ENCODE data around the gene TMEM151B. TPM values are rescaled to one million over a fixed set of nuclear protein-coding genes. Genes with fewer than 3 reads are reported as not detected.

Gene TMEM151B
- total RNA-seq, 1 donor from 2014 or later: 0.09 TPM

DNA sequence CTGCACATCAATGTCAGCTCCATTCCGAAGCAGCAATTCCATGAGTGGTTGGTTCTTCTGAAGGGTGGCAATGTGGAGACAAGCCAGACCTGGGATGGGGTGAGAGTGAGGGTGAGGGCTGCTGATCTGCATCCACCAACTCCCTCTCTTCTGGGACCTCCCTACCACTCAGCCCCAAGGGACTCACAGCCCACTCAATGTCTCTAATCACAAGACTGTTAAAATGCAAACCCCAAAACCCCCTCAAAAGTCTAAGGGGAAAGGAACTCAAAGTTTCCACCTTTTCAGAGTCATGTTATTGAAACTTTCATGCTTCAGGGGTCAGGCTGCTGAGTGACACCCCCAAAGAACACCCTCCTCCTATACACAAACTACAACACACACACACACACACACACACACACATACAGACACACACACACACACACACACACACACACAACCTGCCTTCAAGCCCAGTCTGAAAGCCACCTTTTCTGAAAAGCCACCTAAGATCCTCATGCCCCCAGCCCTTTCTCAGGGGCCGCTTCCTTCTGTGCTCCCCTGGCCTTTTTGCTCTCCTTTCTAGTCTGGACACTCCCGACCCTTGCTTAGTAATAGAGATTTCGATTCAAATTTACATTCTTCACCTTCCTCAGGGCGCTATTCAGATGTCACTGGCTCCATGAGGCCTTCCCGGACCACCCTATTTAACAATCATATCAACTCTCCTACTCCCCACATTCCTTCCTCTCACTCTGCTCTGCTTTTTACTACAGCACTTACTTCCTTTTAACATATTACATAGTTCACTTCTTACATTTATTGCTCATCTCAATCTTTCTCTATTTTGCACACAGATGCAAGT, 9.6 kb upstream of the TMEM151B start:
- H3K4me3 Mint-ChIP-seq (ENCODE audit: unreplicated experiment): no peak overlapping the region
- H3K27me3 ChIP-seq (ENCODE audit: insufficient read depth, low read length): no peaks in the 10 kb centered on the region
- H3K4me1 ChIP-seq (ENCODE audit: insufficient read depth, low read length): peaks cover 35% of the 10 kb centered on the region
- no peak overlapping the region for H3K27ac Mint-ChIP-seq (ENCODE audit: unreplicated experiment)
- H2AFZ ChIP-seq (ENCODE audit: low read depth, low read length): no peak overlapping the region
- no peak overlapping the region for H3K4me3 ChIP-seq (ENCODE audit: insufficient read depth, low read depth, low read length)
- H3K27ac ChIP-seq (ENCODE audit: low read depth, low read length): no peak overlapping the region
- H3K36me3 Mint-ChIP-seq (ENCODE audit: low read depth, unreplicated experiment): peaks cover 4% of the 10 kb centered on the region
- DNase-seq (ENCODE audit: low read depth): no peak
- H3K9me3 ChIP-seq (ENCODE audit: insufficient read depth, low read depth, low read length): no peaks in the 10 kb centered on the region
- H3K36me3 ChIP-seq (ENCODE audit: insufficient read depth, low read length): peaks cover 3% of the 10 kb centered on the region
- peaks cover 40% of the 10 kb centered on the region for H4K20me1 ChIP-seq (ENCODE audit: insufficient read depth, low read length)
- H3K4me1 Mint-ChIP-seq (ENCODE audit: low read depth, unreplicated experiment): peaks cover 33% of the 10 kb centered on the region
- FAIRE-seq: no peak
- H3K27me3 Mint-ChIP-seq (ENCODE audit: low read depth, unreplicated experiment): no peaks in the 10 kb centered on the region
- no peak overlapping the region for H3K4me2 ChIP-seq (ENCODE audit: low read length)
- H3K9me3 Mint-ChIP-seq (ENCODE audit: unreplicated experiment): no peaks in the 10 kb centered on the region
- peaks cover 31% of the 10 kb centered on the region for H3K79me2 ChIP-seq (ENCODE audit: insufficient read depth, low read length)
- TF ChIP-seq, protein P1, sequence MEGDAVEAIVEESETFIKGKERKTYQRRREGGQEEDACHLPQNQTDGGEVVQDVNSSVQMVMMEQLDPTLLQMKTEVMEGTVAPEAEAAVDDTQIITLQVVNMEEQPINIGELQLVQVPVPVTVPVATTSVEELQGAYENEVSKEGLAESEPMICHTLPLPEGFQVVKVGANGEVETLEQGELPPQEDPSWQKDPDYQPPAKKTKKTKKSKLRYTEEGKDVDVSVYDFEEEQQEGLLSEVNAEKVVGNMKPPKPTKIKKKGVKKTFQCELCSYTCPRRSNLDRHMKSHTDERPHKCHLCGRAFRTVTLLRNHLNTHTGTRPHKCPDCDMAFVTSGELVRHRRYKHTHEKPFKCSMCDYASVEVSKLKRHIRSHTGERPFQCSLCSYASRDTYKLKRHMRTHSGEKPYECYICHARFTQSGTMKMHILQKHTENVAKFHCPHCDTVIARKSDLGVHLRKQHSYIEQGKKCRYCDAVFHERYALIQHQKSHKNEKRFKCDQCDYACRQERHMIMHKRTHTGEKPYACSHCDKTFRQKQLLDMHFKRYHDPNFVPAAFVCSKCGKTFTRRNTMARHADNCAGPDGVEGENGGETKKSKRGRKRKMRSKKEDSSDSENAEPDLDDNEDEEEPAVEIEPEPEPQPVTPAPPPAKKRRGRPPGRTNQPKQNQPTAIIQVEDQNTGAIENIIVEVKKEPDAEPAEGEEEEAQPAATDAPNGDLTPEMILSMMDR (IDR thresholded peaks at IDR 0.05; ENCODE audit: insufficient read depth, low read depth, low read length): no peak
- no peak for TF ChIP-seq EZH2 (IDR thresholded peaks at IDR 0.05; ENCODE audit: insufficient read depth, low read length)
- no peak overlapping the region for H3K9ac ChIP-seq (ENCODE audit: low read length)

DNA sequence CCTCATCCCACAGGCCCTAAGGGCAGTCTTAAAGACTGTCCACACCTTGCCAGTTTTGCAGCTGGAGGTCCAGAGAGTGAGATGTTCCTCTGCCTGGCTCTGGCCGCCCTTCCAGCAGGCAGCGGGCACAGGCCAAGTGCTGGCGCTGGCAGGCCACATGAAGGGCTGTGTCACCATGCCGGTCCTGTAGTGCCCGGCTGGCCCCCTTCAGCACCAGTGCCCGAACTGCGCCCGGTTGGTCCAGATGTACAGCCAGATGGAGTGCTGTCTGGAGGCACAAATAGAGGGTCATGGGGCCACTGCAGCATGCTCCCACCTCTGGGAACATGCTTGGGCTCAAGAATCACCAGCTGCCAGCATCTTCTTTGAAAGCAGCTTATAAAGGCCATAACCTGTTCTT, 8.7 kb upstream of the TMEM151B start:
- Histone ChIP-seq H3K9ac (ENCODE audit: low read length) (no peak overlapping the region), H3K79me2 (ENCODE audit: insufficient read depth, low read length) (peaks cover 22% of the 10 kb centered on the region), H3K27ac (ENCODE audit: low read depth, low read length) (no peak overlapping the region), H3K36me3 (ENCODE audit: insufficient read depth, low read length) (peaks cover 3% of the 10 kb centered on the region), H3K9me3 (ENCODE audit: insufficient read depth, low read depth, low read length) (no peaks in the 10 kb centered on the region), H3K27me3 (ENCODE audit: insufficient read depth, low read length) (no peaks in the 10 kb centered on the region), H3K4me2 (ENCODE audit: low read length) (no peak overlapping the region), H4K20me1 (ENCODE audit: insufficient read depth, low read length) (peaks cover 31% of the 10 kb centered on the region), H3K4me1 (ENCODE audit: insufficient read depth, low read length) (peaks cover 26% of the 10 kb centered on the region), H3K4me3 (ENCODE audit: insufficient read depth, low read depth, low read length) (no peak overlapping the region), H2AFZ (ENCODE audit: low read depth, low read length) (no peak overlapping the region)
- Mint-ChIP-seq H3K4me3 (ENCODE audit: unreplicated experiment) (no peak overlapping the region), H3K27me3 (ENCODE audit: low read depth, unreplicated experiment) (no peaks in the 10 kb centered on the region), H3K4me1 (ENCODE audit: low read depth, unreplicated experiment) (peaks cover 30% of the 10 kb centered on the region), H3K27ac (ENCODE audit: unreplicated experiment) (no peak overlapping the region), H3K36me3 (ENCODE audit: low read depth, unreplicated experiment) (peaks cover 1% of the 10 kb centered on the region), H3K9me3 (ENCODE audit: unreplicated experiment) (no peaks in the 10 kb centered on the region)
- FAIRE-seq (no peak), DNase-seq (ENCODE audit: low read depth) (no peak)
- TF ChIP-seq, protein P1 (IDR thresholded peaks at IDR 0.05; ENCODE audit: insufficient read depth, low read depth, low read length): no peak
- TF ChIP-seq EZH2 (IDR thresholded peaks at IDR 0.05; ENCODE audit: insufficient read depth, low read length): no peak

Data from astrocyte (in vitro differentiated cells and primary cell).